Dermis blood vessel endothelial cell (primary cell): ENCODE measurements around the gene CD2AP. TPM values are rescaled to one million over a fixed set of nuclear protein-coding genes. Genes with fewer than 3 reads are reported as not detected.
"Not testable (repeated sequence)": the region's sequence is repeated elsewhere in the genome, so short reads cannot be mapped to it uniquely, and the experiment has no call there.

Source experiments
- DNase-seq: peaks from one replicate; pipeline ENCODE4 v3.0.0; 2010
- total RNA-seq: library from RNA; depleted of rRNA; stranded (reverse); fragments of >200 nt; gene quantifications from 2 replicates; pipeline ENCODE4 v1.2.3, GENCODE V29; 2014

The CD2AP gene
- total RNA-seq, 1 donor from 2014 or later = 42.0 TPM

DNA sequence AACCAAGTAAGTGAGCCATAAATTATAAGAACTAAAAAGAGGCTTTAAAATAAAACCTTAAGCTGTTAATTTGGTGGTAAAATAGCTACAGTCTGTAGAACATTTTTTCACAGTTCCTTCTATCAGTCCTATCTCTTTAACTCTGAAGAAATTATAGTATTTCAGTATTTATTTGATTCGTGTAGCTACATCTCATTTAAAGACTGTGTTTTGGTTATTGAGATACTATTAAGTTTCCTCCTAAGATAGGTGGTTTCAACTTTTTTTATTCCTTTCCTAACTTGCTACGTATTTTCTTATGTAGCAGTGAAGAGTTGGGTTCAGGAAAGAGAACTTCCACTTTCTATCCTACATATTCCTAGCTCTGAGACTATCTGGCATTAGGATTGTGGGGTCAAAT is 97.2 kb downstream of the CD2AP start:
- no peak for DNase-seq

GRCh38 chr6:47579040-47579439 is 101.5 kb downstream of the CD2AP start:
- DNase-seq = no peak

GRCh38 chr6:47581591-47581990 is 104.0 kb downstream of the CD2AP start:
- no peak for DNase-seq

- no peak for DNase-seq
Observed at GRCh38 chr6:47587493-47587892, 109.9 kb downstream of the CD2AP start.

DNA sequence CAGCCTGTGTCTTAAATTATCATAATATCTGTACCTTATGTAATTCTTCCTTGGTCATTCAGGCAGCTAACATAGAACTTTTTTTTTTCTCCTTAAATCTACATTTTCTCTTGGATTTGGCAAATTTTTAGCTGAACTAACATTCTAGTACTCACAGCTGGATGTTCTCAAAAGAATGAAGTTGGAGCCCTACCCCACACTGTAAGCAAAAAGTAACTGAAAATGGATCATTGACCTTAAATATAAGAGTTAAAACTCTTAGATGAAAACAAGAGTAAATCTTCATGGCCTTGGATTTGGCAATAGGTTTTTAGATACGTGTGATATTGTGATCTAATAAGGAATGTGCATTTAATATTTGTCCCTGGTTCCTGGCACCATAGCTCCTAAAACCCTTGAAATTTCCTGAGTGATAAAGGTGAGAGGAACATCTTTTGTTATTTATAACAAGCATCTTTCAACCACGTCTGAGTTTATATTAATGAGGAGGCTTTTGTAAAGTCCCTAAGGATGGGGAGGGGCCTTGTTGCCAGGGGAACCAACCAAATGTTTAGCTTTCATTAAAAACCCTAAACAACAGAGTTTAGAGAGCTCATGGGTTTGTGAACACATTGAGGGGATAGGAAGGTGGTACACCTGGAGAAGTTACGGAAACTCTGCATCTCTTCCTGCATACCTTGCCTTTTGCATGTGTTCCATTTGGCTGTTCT is 114.7 kb downstream of the CD2AP start:
- no peak for DNase-seq

DNA sequence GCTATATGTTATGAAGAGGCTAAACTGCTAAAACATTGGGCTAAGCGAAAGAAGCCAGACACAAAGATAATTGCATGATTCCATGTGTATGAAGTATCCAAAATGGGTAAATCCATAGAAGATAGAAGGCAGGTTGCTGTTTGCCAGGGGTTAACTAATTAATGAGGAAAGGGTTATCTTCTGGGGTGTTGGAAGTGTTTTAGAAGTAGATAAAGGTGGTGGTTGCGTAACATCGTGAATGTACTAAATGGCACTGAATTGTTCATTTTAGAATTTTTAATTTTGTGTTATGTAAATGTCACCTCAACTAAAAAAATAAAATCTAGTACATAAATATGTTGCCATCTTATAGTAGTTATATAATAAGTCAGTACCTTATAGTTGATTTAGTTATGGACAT is 116.4 kb downstream of the CD2AP start:
- no peak for DNase-seq

DNA sequence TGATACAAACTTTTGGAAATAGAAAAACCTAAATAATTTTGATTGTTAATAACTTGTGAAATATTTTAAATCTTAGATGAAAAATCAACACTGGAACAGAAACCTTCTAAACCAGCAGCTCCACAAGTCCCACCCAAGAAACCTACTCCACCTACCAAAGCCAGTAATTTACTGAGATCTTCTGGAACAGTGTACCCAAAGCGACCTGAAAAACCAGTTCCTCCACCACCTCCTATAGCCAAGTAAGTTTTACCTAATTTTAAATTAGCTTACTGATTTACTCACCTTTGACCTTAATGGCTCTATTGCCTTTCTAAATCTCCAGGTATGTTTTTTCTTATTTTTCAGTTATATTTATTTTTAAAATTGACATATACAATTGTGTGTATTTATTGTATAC is 118.2 kb downstream of the CD2AP start:
- no peak for DNase-seq

DNA sequence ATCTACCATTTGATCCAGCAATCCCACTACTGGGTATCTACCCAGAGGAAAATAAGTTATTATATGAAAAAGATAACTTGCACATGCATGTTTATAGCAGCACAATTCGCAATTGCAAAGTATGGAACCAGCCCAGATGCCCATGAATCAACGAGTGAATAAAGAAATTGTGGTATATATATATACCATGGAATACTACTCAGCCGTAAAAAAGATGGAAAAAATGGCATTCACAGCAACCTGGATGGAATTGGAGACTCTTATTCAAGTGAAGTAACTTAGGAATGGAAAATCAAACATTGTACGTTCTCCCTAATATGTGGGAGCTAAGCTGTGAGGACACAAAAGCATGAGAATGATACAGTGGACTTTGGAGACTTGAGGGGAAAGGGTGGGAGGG is 120.8 kb downstream of the CD2AP start:
- no peak for DNase-seq

- no peak for DNase-seq
Observed at GRCh38 chr6:47599512-47599911, 121.9 kb downstream of the CD2AP start.

GRCh38 chr6:47603227-47603626 is 125.6 kb downstream of the CD2AP start:
- no peak for DNase-seq

DNA sequence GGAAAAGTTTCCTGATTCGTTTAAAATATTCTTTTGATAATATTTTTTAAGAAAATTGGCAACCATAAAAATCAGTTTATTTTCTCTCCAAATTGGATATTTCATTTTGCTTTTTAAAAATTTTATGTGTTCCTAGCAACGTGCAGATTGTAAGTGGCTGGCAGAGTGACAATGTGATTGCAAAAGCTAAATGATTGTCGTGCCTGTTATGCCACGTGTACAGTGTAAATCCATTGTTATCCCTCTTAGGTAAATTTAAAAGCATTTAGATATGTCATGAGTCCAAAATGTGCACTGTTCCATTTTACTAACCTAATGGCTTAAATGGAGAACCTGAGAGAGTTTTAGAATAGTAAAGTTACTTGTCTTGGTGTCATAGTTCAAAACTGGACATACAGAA is 126.4 kb downstream of the CD2AP start:
- DNase-seq = no peak

DNA sequence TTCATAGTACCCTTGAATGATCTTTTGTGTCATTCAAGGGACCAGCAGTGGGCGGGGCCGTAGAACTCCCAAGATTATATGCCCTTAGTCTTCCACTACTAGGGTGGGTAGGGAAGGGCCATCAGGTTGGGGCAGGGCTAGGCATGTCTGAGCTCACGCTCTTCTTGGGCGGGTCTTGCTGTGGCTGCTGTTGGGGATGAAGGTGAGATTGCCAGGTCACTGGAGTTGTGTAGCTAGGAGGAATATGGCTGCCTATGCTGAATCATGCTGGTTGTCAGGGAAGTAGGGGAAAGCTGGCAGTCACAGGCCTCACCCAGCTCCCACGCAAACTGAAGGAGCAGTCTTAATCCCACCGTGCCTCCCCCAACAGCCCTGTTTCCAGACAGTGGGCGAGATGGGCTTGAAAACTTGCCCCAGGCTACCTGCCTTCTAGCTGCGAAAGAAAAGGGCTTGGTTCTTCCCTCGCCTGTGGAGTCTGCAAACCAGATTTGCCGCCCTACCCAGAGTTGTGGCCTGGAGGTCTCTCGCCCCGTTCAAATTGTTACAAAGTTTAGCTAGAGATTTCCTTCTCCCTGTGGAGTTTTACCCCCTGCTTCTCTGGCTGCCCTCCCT is 144.4 kb downstream of the CD2AP start:
- DNase-seq = no peak

DNA sequence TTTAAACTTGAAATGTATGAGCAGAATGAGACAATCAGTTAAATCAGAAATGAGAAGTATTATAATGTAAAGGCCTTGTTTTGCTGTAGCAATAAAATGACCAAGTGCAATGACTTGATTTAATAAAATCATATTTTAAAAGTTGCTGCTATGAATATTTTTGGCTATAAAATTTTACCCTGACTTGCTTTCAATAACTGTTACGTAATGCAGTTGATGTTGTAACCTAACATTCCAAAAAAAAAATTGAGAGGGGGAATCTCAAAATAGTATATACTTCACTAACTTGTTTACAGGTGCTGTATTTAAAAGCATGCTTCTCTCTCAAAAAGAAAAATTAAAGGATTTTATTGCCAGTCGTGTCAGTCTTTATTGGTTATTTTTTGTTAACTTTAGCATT is 149.2 kb downstream of the CD2AP start:
- no peak for DNase-seq

DNA sequence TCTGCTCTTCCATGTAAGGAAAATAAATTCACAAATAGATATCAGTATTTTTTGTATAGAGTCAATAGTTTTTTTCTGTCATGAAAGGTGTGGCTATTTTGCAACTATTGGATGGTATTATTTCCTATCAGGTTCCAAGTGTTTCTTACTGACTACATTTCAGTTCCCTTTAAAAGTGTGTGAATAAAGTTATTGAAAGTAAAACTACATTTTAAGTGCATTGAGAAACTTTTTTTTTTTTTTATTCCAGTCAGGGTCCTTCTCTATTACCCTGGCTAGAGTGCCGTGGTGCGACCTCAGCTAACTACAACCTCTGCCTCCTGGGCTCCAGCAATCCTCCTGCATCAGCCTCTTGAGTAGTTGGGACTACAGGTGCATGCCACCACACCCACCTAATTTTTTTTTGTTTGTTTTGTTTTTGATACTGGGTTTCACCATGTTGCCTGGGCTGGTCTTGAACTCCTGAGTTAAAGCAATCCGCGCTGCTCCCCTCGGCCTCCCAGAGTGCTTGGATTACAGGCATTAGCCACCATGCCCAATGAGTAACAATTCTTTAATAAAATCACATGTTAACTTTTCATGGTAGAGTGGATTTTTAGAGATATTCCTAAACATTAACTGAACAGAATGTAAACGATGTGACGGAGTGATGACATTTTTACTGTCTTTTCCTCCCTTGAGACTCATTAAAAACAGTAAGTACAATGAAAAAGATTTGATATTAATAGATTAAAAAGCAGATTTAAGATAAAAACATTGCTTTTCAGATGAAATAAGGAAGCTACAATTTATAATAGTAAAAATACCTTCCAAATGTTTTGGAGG is 151.1 kb downstream of the CD2AP start:
- DNase-seq = no peak

GRCh38 chr6:47629954-47630353 is 152.4 kb downstream of the CD2AP start:
- DNase-seq = no peak

DNA sequence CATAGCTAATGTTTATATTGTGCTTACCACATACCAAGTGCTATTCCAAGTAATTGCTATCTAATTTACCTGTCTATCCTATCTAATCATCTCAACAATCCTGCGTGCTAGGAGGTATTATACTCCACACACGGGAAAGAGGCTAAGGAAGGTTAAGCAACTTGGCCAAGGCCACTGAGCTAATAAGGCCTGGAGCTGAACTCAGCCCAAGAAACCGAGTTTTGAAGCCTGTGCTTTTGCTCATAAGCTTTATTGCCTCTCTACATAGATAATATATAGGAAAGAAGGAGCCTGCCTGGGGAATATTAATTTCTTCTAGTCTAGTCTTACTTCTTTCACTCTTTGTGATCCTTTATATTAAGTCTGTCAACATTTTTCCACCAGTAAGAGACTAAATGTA is 153.0 kb downstream of the CD2AP start:
- no peak for DNase-seq

- peak; percentile 71 for DNase-seq
Observed at GRCh38 chr6:47631269-47631772, 153.7 kb downstream of the CD2AP start.

DNA sequence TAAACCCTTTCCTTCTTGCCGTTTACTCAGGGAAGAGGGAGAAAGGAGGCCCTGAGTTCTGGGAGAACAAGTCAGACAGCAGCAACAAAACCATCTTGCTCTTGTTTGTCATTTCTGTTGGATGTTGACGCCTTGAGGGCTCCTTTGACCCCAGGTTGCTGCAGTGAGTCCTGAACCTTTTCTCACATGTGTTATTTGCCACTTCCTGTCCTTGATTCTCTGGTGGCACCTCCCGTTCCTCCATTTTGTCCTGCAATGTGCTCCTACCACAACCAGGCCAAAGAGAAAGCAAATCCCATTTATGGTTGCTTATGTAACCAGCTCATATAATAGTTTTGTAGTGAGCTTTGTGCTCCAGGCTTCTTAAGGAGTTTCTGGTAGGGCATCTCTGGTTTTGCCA is 154.2 kb downstream of the CD2AP start:
- DNase-seq = peak; percentile 6

DNA sequence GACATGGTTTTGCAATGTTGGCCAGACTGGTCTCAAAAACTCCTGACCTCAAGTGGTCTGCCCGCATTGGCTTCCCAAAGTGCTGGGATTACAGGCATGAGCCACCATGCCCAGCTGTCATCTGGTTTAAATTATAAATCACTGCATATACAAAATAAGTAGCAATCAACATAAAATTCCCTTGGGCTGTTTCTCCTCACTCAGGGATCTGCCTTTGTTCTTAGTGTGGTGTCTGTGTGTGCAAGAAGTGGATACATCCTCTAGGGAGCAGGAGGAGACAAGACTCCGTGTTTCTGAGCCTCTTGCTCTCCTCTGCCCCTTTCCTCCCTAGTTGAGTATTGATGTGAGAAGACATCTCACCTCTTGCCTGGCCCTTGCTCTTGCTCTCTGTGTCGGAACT is 155.6 kb downstream of the CD2AP start:
- no peak for DNase-seq

DNA sequence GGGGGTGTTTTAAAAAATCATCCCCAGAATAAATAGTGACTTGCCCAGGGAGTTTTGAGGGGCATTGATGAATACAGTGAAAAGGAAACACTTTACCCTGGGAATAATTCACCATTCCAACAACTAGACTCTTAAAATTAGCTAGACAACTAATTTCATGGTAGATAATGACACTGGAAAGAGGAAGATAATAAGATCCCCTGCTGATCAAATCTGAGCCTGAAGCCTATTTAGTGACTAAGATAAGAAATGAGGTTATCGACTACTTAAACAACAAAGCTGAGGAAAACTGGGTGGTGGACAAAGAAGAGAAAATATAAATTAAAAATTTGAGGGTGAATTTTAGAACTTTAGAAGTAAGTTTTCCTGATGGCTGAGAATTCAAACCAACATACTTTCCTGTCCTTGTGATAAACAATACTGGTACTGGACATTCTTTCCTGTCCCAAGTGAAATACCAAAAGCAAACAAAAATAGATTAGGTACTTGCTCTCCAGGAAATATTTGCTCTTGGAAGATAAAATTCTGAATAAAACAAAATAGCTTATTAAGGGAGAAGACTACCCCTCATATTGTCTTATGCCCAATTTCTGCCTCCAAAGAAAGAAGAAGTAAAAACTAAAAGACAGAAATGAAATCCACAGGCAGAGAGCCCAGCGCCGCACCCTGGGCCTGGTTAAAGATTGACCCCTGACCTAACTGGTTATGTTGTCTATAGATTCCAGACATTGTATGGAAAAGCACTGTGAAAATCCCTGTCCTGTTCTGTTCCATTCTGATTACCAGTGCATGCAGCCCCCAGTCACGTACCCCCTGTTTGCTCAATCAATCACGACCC is 156.8 kb downstream of the CD2AP start:
- DNase-seq = no peak

DNA sequence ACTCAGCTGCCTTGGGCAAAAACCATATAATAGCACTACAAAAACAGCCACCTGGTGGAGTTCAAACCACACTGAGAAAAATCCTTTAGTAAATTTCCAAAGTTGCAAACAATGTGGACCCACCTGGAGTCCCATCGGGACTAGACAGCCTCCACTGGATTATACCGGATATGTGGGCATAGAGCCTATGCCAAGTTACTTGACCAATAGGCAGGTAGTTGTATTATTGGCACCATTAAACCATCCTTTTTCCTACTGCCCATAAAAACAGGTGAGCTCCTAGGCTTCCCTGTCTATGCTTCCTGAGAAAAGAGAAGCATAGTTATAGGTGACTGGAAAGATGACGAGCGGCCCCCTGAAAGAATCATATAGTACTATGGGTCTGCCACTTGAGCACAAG is 169.1 kb downstream of the CD2AP start:
- no peak for DNase-seq

- DNase-seq = no peak
Observed at GRCh38 chr6:47647188-47647587, 169.6 kb downstream of the CD2AP start.

DNA sequence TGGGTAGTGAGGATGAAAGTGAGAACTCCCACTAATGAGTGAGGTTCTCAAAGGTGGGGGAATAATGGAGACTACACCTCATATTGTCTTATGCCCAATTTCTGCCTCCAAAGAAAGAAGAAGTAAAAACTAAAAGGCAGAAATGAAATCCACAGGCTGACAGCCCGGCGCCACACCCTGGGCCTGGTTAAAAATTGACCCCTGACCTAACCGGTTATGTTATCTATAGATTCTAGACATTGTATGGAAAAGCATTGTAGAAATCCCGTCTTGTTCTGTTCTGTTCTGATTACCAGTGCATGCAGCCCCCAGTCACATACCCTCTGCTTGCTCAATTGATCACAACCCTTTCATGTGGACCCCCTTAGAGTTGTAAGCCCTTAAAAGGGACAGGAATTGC is 170.0 kb downstream of the CD2AP start:
- not testable (repeated sequence) for DNase-seq
